HCT116 (cell line): Measurements from ENCODE around the gene IL1RAP. TPM values are rescaled to one million over a fixed set of nuclear protein-coding genes. Genes with fewer than 3 reads are reported as not detected.

Experiments
- ATAC-seq: fragments of 200-7000 bp; cut with Tn5 transposase; 2 replicates; pipeline ENCODE4 v1.9.1; 2020; ENCODE audit warnings: mild to moderate bottlenecking, moderate library complexity
- BruUV-seq: library from RNA; stranded (reverse); fragments of 400-500 nt; replicated peaks from 2 replicates; lab custom pipeline; 2021; lab: Mats Ljungman, UMichigan
- CTCF ChIA-PET: fragments of 300-600 bp; sonication (Branson Sonifier 250); formaldehyde crosslinking; loops from one replicate; lab custom pipeline; 2021; ENCODE audit warnings: antibody characterized with exemption; lab: Charles Lee
- POLR2A ChIA-PET: fragments of 300-600, 350-600 bp; sonication (Branson Sonifier 250); formaldehyde crosslinking; loops from one replicate; lab custom pipeline; 2021; ENCODE audit warnings: antibody characterized with exemption; lab: Charles Lee
- RAD21 ChIA-PET, 2 experiments: fragments of 300-600 bp; sonication (Branson Sonifier 250); formaldehyde crosslinking; loops; one replicate each; lab custom pipeline; 2023; ENCODE audit warnings: low total read pairs in 2 of 2; ENCODE audit not compliant: uncharacterized antibody in 2 of 2, unreplicated experiment in 2 of 2, low non-redundant PET in 1 of 2; lab: Charles Lee
- DNase-seq: peaks from one replicate; pipeline ENCODE4 v3.0.0-alpha.2; 2010; ENCODE audit warnings: low read depth, low spot score
- H2AFZ ChIP-seq: fragments of 200-600 bp; shearing (Covaris generic), sonication (generic); 2 replicates; pipeline ENCODE4 v1.6.1; 2017; ENCODE audit warnings: low read depth, mixed run types, mixed read lengths, antibody characterized with exemption, low read length; ENCODE audit not compliant: poor library complexity, severe bottlenecking
- H3K27ac ChIP-seq: 2 replicates; pipeline ENCODE4 v1.5.1; 2012; ENCODE audit warnings: low read depth, low read length
- H3K27me3 ChIP-seq: fragments of 200-600 bp; sonication (generic); 2 replicates; pipeline ENCODE4 v1.6.1; 2016; ENCODE audit warnings: mixed run types, low read length, mixed read lengths; ENCODE audit not compliant: insufficient read depth
- H3K36me3 ChIP-seq, 2 experiments: fragments of 200-500 bp in 1 of 2; fragments of 200-600 bp in 1 of 2; sonication (Bioruptor generic) in 1 of 2; sonication (generic) in 1 of 2; 2 replicates each; pipeline versions ENCODE4 v1.5.1 to v1.6.1; 2014 to 2016; ENCODE audit warnings: low read length in 2 of 2, inconsistent platforms in 1 of 2, mixed read lengths in 1 of 2, mixed run types in 1 of 2; ENCODE audit not compliant: insufficient read depth in 2 of 2, control insufficient read depth in 1 of 2
- H3K4me1 ChIP-seq, 2 experiments: fragments of 200-600 bp in 1 of 2; sonication (generic) in 1 of 2; 2 replicates each; pipeline versions ENCODE4 v1.5.1 to v1.6.1; 2012 to 2017; ENCODE audit warnings: low read length in 2 of 2, inconsistent platforms in 1 of 2, mild to moderate bottlenecking in 1 of 2, mixed read lengths in 1 of 2, mixed run types in 1 of 2, moderate library complexity in 1 of 2; ENCODE audit not compliant: insufficient read depth in 2 of 2, control insufficient read depth in 1 of 2
- H3K4me2 ChIP-seq: fragments of 200-600 bp; sonication (generic); 2 replicates; pipeline ENCODE4 v1.6.1; 2017; ENCODE audit warnings: mixed run types, low read length, mixed read lengths
- H3K4me3 ChIP-seq, 2 experiments: fragments of 200-600 bp in 1 of 2; sonication (generic) in 1 of 2; replicated peaks in 1 of 2; 2 replicates each; pipeline ENCODE4 v1.5.1; 2011 to 2016; ENCODE audit warnings: low read length in 2 of 2, control low read depth in 1 of 2, low read depth in 1 of 2, mild to moderate bottlenecking in 1 of 2, mixed read lengths in 1 of 2, mixed run types in 1 of 2
- H3K79me2 ChIP-seq: fragments of 200-600 bp; sonication (generic); 2 replicates; pipeline ENCODE4 v1.6.1; 2017; ENCODE audit warnings: mild to moderate bottlenecking, mixed run types, low read length, moderate library complexity, mixed read lengths; ENCODE audit not compliant: insufficient read depth
- H3K9ac ChIP-seq: fragments of 200-600 bp; sonication (generic); 2 replicates; pipeline ENCODE4 v1.6.1; 2016; ENCODE audit warnings: low read length, mixed read lengths
- H3K9me2 ChIP-seq: fragments of 200-600 bp; sonication (generic), shearing (Covaris generic); 2 replicates; pipeline ENCODE4 v1.6.1; 2017; ENCODE audit warnings: mixed run types, mild to moderate bottlenecking, moderate library complexity; ENCODE audit not compliant: insufficient read depth
- H3K9me3 ChIP-seq, 2 experiments: fragments of 200-500 bp in 1 of 2; fragments of 200-600 bp in 1 of 2; sonication (Bioruptor generic) in 1 of 2; sonication (generic) in 1 of 2; 2 replicates each; pipeline ENCODE4 v1.6.1; 2014 to 2017; ENCODE audit warnings: low read length in 2 of 2, mixed read lengths in 2 of 2, inconsistent platforms in 1 of 2, low read depth in 1 of 2, mild to moderate bottlenecking in 1 of 2, mixed run types in 1 of 2, moderate library complexity in 1 of 2; ENCODE audit not compliant: control insufficient read depth in 1 of 2, insufficient read depth in 1 of 2
- H4K20me1 ChIP-seq: fragments of 200-600 bp; sonication (generic), shearing (Covaris generic); 2 replicates; pipeline ENCODE4 v1.6.1; 2017; ENCODE audit warnings: mixed run types, mild to moderate bottlenecking, moderate library complexity; ENCODE audit not compliant: insufficient read depth
- ATF3 ChIP-seq: IDR thresholded peaks from 2 replicates; pipeline ENCODE4 v1.6.1; 2012
- CEBPB ChIP-seq: IDR thresholded peaks from 2 replicates; pipeline ENCODE4 v1.6.1; 2012; ENCODE audit warnings: low read depth
- CTCF ChIP-seq, 3 experiments: fragments of 200-600 bp in 1 of 3; sonication (generic) in 1 of 3; IDR thresholded peaks in 2 of 3; conservative IDR thresholded peaks in 1 of 3; 2 replicates each; pipeline ENCODE4 v1.5.1; 2012 to 2017; ENCODE audit warnings: low read depth in 2 of 3, low read length in 2 of 3, antibody characterized with exemption in 1 of 3, borderline replicate concordance in 1 of 3, control low read depth in 1 of 3, mild to moderate bottlenecking in 1 of 3, mixed read lengths in 1 of 3, mixed run types in 1 of 3, moderate library complexity in 1 of 3; ENCODE audit not compliant: insufficient read depth in 1 of 3
- ELF1 ChIP-seq: IDR thresholded peaks from 2 replicates; pipeline ENCODE4 v1.6.1; 2012; ENCODE audit warnings: low read depth, borderline replicate concordance
- EZH2 ChIP-seq: fragments of 200-600 bp; sonication (generic); IDR thresholded peaks from 2 replicates; pipeline ENCODE4 v1.6.1; 2017; ENCODE audit warnings: antibody characterized with exemption, mixed run types
- FOSL1 ChIP-seq: IDR thresholded peaks from 2 replicates; pipeline ENCODE4 v1.6.1; 2012; ENCODE audit warnings: low read depth
- JUND ChIP-seq: IDR thresholded peaks from 2 replicates; pipeline ENCODE4 v1.6.1; 2012
- MAX ChIP-seq: IDR thresholded peaks from 2 replicates; pipeline ENCODE4 v1.6.1; 2012
- POLR2AphosphoS5 ChIP-seq: IDR thresholded peaks from 2 replicates; pipeline ENCODE4 v1.6.1; 2011; ENCODE audit warnings: mild to moderate bottlenecking, low read depth, low read length, moderate library complexity
- SIN3A ChIP-seq: IDR thresholded peaks from 2 replicates; pipeline ENCODE4 v1.6.1; 2012; ENCODE audit warnings: low read depth
- SP1 ChIP-seq: IDR thresholded peaks from 2 replicates; pipeline ENCODE4 v1.6.1; 2012; ENCODE audit warnings: low read depth
- YY1 ChIP-seq: IDR thresholded peaks from 2 replicates; pipeline ENCODE4 v1.6.1; 2011; ENCODE audit warnings: low read length, low read depth, moderate library complexity, mild to moderate bottlenecking; ENCODE audit not compliant: insufficient replicate concordance; ENCODE audit errors: extremely low read depth
- ZFX ChIP-seq: fragments of 450-650 bp; IDR thresholded peaks from 2 replicates; pipeline ENCODE4 v1.6.1; 2017
- ZNF274 ChIP-seq: fragments of 200-500 bp; sonication (Bioruptor generic); IDR thresholded peaks from 2 replicates; pipeline ENCODE4 v1.6.1; 2014; ENCODE audit warnings: mild to moderate bottlenecking, low read depth, low read length, inconsistent platforms
- intact Hi-C: fragments of 100-400 bp; cut with micrococcal nuclease; formaldehyde crosslinking; loops from 2 replicates; pipeline ENCODE4 v1.10.0; 2022
- total RNA-seq: library from RNA; stranded (reverse); gene quantifications from one replicate; pipeline ENCODE4 v1.2.1, GENCODE V29; 2021; ENCODE audit not compliant: unreplicated experiment

IL1RAP gene
- total RNA-seq, 1 experiment from 2014 or later: 5.8 TPM

- TF ChIP-seq ELF1: no peak
Measured at GRCh38 chr3:190521998-190522397, 8.1 kb downstream of the IL1RAP start (continued).

- CTCF ChIA-PET: no interaction called here
- TF ChIP-seq POLR2AphosphoS5: no peak
- no peak for TF ChIP-seq MAX
- TF ChIP-seq SIN3A: no peak
- no peak for TF ChIP-seq ZFX
- TF ChIP-seq CTCF (IDR thresholded peaks at IDR 0.05 in 2 of 3, conservative IDR thresholded peaks at IDR 0.05 in 1 of 3; ENCODE audit: borderline replicate concordance in 1 of 3, insufficient read depth in 1 of 3, low read depth in 2 of 3, low read length in 2 of 3): no peak
- no peak for TF ChIP-seq EZH2
- TF ChIP-seq JUND: no peak
- TF ChIP-seq FOSL1: no peak
- no peak for TF ChIP-seq ZNF274
- TF ChIP-seq YY1: no peak
- TF ChIP-seq CEBPB: no peak
- TF ChIP-seq SP1: no peak
- no peak for TF ChIP-seq ATF3
- no peak overlapping the region for H2AFZ ChIP-seq
- POLR2A ChIA-PET: no interaction called here
- H4K20me1 ChIP-seq: no peaks in the 10 kb centered on the region
- DNase-seq (no peak), ATAC-seq (no peak)
- H3K4me2 ChIP-seq: no peak overlapping the region
- no peak overlapping the region for H3K27ac ChIP-seq
- H3K9me3 ChIP-seq: no peaks in the 10 kb centered on the region
- no TSS peak for BruUV-seq
- no peak overlapping the region for H3K9ac ChIP-seq
- intact Hi-C loops: no loop called here
- no peaks in the 10 kb centered on the region for H3K36me3 ChIP-seq
- H3K27me3 ChIP-seq: no peaks in the 10 kb centered on the region
- no peak overlapping the region for H3K4me3 ChIP-seq
- H3K79me2 ChIP-seq: no peaks in the 10 kb centered on the region
- no peaks in the 10 kb centered on the region for H3K4me1 ChIP-seq
- RAD21 ChIA-PET: no interaction called here
- no peaks in the 10 kb centered on the region for H3K9me2 ChIP-seq
Measured at GRCh38 chr3:190522621-190523222, 8.8 kb downstream of the IL1RAP start.
